ENCODE results near the gene GOLGA8H. TPM values are rescaled to one million over a fixed set of nuclear protein-coding genes. Genes with fewer than 3 reads are reported as not detected.
"Not testable (repeated sequence)": the region's sequence is repeated elsewhere in the genome, so short reads cannot be mapped to it uniquely, and the experiment has no call there.

Gene GOLGA8H
- polyA plus RNA-seq, 1 donor from 2014 or later = 0.14 TPM

DNA sequence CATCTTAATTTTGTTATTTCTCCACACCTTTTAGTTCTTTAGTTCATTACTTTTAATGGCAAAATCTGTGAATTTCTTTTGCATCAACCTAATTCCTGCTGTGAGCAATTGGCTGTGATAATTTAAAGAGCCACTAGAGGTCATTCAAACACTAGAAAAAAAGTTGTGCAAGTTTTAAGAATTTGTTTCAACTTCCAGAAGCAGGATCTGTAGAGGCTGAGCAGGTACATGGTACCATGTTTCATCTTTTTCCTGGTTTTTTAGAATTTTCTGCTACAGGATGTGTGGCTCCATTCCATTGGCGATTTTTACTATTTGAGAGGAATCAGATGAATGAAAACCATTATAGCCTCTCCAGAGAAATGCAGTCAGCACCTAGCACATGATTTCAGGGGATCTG lies 57.3 kb downstream of the GOLGA8H start:
- H3K4me3 ChIP-seq (ENCODE audit: low read length); H3F3A ChIP-seq (ENCODE audit: insufficient read depth, low read length, poor library complexity, severe bottlenecking); H3K9me2 ChIP-seq (ENCODE audit: insufficient read depth, low read length); H3K79me2 ChIP-seq (replicated peaks; ENCODE audit: insufficient read depth, low read length); H4K20me1 ChIP-seq (ENCODE audit: insufficient read depth); H3K36me3 ChIP-seq (ENCODE audit: insufficient read depth, low read length); H3K27ac ChIP-seq (ENCODE audit: low read length); H3K27me3 ChIP-seq (ENCODE audit: insufficient read depth, low read depth, low read length); H3K4me2 ChIP-seq (ENCODE audit: low read length); H2AFZ ChIP-seq (ENCODE audit: low read depth, low read length); H3K9me3 ChIP-seq (ENCODE audit: low read length); H3K9ac ChIP-seq (ENCODE audit: low read length): not testable (repeated sequence)
- peak; percentile 43 for TF ChIP-seq SMC3 (conservative IDR thresholded peaks at IDR 0.05; ENCODE audit: poor library complexity)
- peak; percentile 47 for TF ChIP-seq CTCF (IDR thresholded peaks at IDR 0.05; ENCODE audit: poor library complexity, severe bottlenecking)
- TF ChIP-seq RAD21 (conservative IDR thresholded peaks at IDR 0.05) = peak; percentile 37

Small RNAs within 50 kb of the gene (small RNA-seq; reads per million reads assigned to genes)
- gene RF00096 (0 to 0.16 (median 0) reads per million in 3 experiments), gene RN7SL628P (0 reads per million in 3 experiments), gene RN7SL796P (0 reads per million in 3 experiments)

Other genes with a start within 250 kb of the GOLGA8H start
- gene CHRFAM7A, start 210.5 kb upstream of the GOLGA8H start, polyA plus RNA-seq = 0.42 and 2.4 TPM in 2 replicates
- 0.06 TPM in 1 of 2 replicates, not detected in the other for gene GOLGA8R, start 189.8 kb upstream of the GOLGA8H start, polyA plus RNA-seq
- not detected in 2 replicates for gene GOLGA8Q, start 52.0 kb upstream of the GOLGA8H start, polyA plus RNA-seq

Data from neural cell (in vitro differentiated cells).